ENCODE measurements around the gene STT3B. TPM values are rescaled to one million over a fixed set of nuclear protein-coding genes. Genes with fewer than 3 reads are reported as not detected.
"Not testable (repeated sequence)": the region's sequence is repeated elsewhere in the genome, so short reads cannot be mapped to it uniquely, and the experiment has no call there.

The STT3B gene
- total and polyA plus RNA-seq, 3 donors from 2014 or later: 140 to 231 (median 178) TPM

GRCh38 chr3:31505371-31506048 is 27.2 kb upstream of the STT3B start:
- no peak overlapping the region for H3K4me3 ChIP-seq
- H3K4me1 ChIP-seq: no peaks in the 10 kb centered on the region
- 54 to 58% methylated on average over 5 of the region's 5 CpGs for WGBS, 2 donors
- no peaks in the 10 kb centered on the region for H3K9me3 ChIP-seq
- TF ChIP-seq, protein P1, sequence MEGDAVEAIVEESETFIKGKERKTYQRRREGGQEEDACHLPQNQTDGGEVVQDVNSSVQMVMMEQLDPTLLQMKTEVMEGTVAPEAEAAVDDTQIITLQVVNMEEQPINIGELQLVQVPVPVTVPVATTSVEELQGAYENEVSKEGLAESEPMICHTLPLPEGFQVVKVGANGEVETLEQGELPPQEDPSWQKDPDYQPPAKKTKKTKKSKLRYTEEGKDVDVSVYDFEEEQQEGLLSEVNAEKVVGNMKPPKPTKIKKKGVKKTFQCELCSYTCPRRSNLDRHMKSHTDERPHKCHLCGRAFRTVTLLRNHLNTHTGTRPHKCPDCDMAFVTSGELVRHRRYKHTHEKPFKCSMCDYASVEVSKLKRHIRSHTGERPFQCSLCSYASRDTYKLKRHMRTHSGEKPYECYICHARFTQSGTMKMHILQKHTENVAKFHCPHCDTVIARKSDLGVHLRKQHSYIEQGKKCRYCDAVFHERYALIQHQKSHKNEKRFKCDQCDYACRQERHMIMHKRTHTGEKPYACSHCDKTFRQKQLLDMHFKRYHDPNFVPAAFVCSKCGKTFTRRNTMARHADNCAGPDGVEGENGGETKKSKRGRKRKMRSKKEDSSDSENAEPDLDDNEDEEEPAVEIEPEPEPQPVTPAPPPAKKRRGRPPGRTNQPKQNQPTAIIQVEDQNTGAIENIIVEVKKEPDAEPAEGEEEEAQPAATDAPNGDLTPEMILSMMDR (IDR thresholded peaks at IDR 0.05): no peak
- TF ChIP-seq POLR2A (IDR thresholded peaks at IDR 0.05): no peak
- H3K27ac ChIP-seq: no peak overlapping the region
- no peaks in the 10 kb centered on the region for H3K27me3 ChIP-seq
- no peak for DNase-seq
- intact Hi-C loops (cut with DNase I; ENCODE audit: low total_unique reads): no loop called here
- no peaks in the 10 kb centered on the region for H3K36me3 ChIP-seq (ENCODE audit: low read depth, missing control alignments)

DNA sequence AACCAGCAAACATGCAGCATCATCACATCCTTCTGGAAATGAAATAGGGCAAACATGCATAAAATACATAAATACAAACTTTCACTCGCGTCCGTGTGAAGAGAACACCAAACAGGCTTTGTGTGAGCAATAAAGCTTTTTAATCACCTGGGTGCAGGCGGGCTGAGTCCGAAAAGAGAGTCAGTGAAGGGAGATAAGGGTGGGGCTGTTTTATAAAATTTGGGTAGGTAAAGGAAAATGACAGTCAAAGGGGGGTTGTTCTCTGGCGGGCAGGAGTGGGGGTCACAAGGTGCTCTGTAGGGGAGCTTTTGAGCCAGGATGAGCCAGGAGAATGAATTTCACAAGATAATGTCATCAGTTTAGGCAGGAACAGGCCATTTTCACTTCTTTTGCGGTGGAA is 26.2 kb upstream of the STT3B start:
- H3K36me3 ChIP-seq (ENCODE audit: low read depth, missing control alignments); H3K9me3 ChIP-seq; H3K27ac ChIP-seq; H3K4me3 ChIP-seq; intact Hi-C loops (cut with DNase I; ENCODE audit: low total_unique reads); H3K4me1 ChIP-seq; DNase-seq; H3K27me3 ChIP-seq: not testable (repeated sequence)
- WGBS, 2 donors: 90 to 93% methylated on average over 7 of the region's 7 CpGs

GRCh38 chr3:31508452-31509146 is 24.1 kb upstream of the STT3B start:
- Histone ChIP-seq H3K27me3 (no peaks in the 10 kb centered on the region), H3K36me3 (ENCODE audit: low read depth, missing control alignments) (no peaks in the 10 kb centered on the region), H3K9me3 (no peaks in the 10 kb centered on the region), H3K27ac (no peak overlapping the region), H3K4me1 (no peaks in the 10 kb centered on the region), H3K4me3 (no peak overlapping the region)
- no peak for DNase-seq
- 83 to 92% methylated on average over 2 of the region's 2 CpGs for whole genome bisulfite sequencing, 2 donors
- intact Hi-C loops (cut with DNase I; ENCODE audit: low total_unique reads): no loop called here
- TF ChIP-seq POLR2A (IDR thresholded peaks at IDR 0.05): no peak
- TF ChIP-seq, protein P1 (IDR thresholded peaks at IDR 0.05): no peak

GRCh38 chr3:31509147-31509728 is 23.5 kb upstream of the STT3B start:
- Histone ChIP-seq H3K9me3 (no peaks in the 10 kb centered on the region), H3K4me3 (no peak overlapping the region), H3K36me3 (ENCODE audit: low read depth, missing control alignments) (no peaks in the 10 kb centered on the region), H3K27ac (no peak overlapping the region), H3K4me1 (no peaks in the 10 kb centered on the region), H3K27me3 (no peaks in the 10 kb centered on the region)
- no peak for DNase-seq
- 82 to 91% methylated on average over 1 of the region's 1 CpG for WGBS, 2 donors
- no peak for TF ChIP-seq POLR2A (IDR thresholded peaks at IDR 0.05)
- TF ChIP-seq, protein P1 (IDR thresholded peaks at IDR 0.05): no peak
- intact Hi-C loops (cut with DNase I; ENCODE audit: low total_unique reads): no loop called here

GRCh38 chr3:31514570-31514969 is 18.2 kb upstream of the STT3B start:
- Histone ChIP-seq H3K36me3 (ENCODE audit: low read depth, missing control alignments) (no peaks in the 10 kb centered on the region), H3K9me3 (no peaks in the 10 kb centered on the region), H3K4me3 (no peak overlapping the region), H3K4me1 (no peaks in the 10 kb centered on the region), H3K27ac (no peak overlapping the region), H3K27me3 (no peaks in the 10 kb centered on the region)
- DNase-seq: no peak
- TF ChIP-seq, protein P1 (IDR thresholded peaks at IDR 0.05): no peak
- TF ChIP-seq POLR2A (IDR thresholded peaks at IDR 0.05): no peak
- WGBS, 2 donors: 81 to 87% methylated on average over 5 of the region's 5 CpGs
- intact Hi-C loops (cut with DNase I; ENCODE audit: low total_unique reads): no loop called here
